T1000 (cell line): ENCODE measurements around the gene FNBP1.
"Not testable (repeated sequence)": the region's sequence is repeated elsewhere in the genome, so short reads cannot be mapped to it uniquely, and the experiment has no call there.

Experiments
- DNase-seq: peaks from one replicate; lab custom pipeline; 2025; ENCODE audit warnings: mixed read lengths; lab: John Stamatoyannopoulos, UW

The FNBP1 gene

DNA sequence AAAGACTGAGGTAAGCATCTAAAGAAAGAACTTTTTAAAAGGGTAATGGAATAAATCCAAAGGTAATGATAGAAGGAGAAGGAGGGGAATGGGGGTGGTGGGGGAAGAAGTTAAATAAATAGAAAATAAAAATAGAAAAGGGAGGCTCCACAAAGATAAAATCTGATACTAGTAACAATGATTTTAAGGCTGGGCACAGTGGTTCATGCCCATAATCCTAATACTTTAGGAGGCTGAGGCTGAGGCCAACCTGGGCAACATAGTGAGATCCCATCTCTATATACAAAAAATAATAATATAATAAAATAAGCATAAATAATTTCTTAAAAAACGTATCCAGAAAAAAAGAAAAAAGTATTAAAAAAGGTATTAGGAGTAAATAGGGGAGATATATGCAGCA is 89.3 kb downstream of the FNBP1 start:
- no peak for DNase-seq

DNA sequence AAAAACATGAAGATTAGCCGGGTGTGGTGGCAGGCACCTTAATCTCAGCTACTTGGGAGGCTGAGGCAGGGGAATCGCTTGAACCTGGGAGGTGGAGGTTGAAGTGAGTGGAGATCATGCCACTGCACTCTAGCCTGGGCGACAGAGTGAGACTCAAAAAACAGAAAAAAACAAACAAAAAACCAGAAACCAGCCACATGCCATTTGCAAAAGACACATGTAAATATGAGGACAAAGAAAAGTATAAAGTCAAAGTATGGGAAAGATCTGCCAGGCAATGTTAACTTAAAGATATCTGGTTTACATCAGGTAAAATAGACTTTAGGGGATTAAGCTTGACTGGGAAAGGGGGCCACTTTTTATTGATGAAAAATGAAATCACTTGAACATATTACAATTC is 90.7 kb downstream of the FNBP1 start:
- DNase-seq = no peak

DNA sequence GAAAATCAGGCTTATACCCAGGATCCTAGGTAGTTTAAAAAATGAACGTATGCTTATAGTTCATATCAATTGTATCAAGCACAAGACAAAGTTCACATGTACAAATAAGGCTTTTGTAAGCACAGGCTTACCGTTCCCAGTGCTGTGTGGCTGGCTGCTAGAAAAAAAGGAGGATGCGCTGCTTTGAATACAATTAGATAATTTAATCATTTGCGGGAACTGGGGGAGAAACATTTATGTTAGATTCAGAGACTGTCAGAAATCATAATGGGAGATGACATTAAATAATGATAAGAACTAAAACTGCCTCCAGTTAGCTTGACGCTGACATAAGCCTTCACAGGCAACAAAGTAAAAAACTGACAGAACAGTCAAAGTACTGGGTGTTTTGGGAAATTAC is 93.2 kb downstream of the FNBP1 start:
- no peak for DNase-seq

DNA sequence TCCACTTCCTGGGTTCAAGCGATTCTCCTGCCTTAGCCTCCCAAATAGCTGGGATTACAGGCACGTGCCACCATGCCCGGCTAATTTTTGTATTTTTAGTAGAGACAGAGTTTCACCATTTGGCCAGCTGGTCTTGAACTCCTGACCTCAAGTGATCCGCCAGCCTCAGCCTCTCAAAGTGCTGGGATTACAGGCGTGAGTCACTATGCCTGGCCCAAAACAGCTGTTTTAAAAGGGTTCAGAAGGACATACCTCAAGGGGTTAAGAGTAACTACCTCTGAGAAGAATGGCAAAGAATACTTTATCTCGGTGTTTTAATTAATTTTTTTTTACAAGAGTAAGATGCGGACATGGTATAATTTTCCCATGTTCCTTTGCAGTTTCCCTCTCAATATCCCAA is 94.4 kb downstream of the FNBP1 start:
- not testable (repeated sequence) for DNase-seq

DNA sequence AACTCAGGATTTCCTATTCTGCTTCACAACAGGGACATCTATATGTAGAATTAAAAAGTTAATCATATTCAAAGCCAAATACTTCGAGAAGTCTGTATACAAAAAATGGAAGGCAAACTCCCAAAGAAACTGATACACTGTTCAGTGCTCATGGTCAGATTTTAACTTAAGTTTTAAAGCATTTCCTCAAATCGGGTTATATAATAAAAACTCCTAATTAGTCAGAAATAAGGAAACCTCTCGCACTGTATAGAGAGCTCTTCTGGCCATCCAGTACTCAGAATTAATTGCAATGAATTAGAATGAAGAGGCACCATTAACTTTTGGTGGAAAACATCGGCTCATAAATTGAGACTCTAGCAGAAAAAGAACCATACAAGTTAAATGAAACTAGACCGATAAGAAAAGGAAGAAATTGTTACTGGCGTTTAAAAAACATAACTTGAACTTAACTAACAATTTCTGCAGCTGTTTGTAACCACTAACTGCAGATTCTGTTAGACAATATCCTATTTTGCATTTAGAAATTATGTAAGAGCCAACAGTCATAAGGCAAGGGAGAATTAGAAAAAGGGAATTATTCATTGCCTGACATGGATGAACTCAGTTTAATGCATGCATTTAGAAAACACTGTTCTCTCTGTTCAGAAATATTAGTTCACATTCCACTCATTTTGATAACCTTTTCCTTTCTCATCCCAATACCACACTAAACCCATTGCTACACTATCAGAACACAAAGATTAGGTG is 96.6 kb downstream of the FNBP1 start:
- no peak for DNase-seq

DNA sequence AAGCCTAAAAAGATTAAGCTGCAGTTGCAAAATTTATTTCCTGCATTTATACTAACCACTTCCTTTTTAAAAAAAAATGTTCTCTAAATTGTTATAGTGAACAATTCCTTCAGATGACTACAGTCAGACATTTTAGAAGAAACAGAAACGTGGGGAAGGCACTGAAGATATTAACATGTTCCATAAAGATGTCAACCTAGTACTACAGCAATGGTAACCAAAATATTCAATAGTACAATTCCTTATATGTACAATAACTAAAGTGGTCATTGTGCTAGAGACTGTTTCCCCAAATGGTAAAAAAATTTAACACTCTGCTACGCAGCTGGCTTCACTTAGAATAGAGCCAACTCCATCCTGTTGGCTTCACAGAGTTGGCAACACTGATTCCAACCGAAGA is 97.7 kb downstream of the FNBP1 start:
- no peak for DNase-seq

DNA sequence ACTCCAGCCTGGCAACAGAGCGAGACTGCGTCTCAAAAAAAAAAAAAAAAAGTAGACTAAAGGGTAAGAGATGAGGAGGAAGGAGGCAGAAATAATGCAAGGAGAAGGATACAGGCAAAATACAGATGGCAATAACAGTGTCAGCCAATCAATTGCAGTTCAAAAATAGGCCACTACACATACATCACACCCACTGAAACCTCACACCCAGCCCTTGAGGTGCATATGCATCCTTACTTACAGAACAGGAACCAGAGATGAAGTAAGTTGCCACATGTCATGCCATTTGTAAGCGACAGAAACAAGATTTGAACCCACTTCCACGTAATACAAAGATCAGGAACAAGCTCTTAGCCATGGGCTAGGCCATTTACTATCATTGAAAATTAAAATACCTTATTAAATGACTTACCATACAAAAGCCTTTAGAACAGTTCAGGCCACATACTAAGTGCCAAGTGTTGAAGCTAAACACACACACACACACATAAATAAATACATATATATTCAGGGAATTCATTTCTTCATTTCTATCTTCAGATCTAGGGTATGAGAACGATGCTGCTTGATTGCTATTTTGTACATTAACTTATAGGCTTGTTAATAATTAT is 98.4 kb downstream of the FNBP1 start:
- DNase-seq = no peak

DNA sequence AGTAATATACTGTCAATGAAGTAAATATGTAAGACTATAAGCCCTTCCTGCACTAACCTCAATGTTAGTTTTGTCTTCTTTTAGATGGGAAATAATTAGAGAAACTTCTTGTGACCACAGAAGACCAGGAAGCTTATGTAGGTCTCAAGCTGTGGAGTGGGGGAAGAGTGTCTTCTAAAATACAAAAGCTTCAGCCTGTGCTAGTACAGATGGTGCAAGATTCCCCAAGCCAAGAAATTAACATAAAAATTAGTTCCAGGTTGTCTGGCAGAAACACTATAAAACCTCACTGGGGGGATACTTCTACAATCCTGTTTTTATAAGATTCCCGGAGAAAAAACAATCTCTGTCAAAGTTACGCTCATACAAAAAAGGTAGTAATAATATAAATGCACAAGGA is 103.6 kb downstream of the FNBP1 start:
- DNase-seq = no peak

DNA sequence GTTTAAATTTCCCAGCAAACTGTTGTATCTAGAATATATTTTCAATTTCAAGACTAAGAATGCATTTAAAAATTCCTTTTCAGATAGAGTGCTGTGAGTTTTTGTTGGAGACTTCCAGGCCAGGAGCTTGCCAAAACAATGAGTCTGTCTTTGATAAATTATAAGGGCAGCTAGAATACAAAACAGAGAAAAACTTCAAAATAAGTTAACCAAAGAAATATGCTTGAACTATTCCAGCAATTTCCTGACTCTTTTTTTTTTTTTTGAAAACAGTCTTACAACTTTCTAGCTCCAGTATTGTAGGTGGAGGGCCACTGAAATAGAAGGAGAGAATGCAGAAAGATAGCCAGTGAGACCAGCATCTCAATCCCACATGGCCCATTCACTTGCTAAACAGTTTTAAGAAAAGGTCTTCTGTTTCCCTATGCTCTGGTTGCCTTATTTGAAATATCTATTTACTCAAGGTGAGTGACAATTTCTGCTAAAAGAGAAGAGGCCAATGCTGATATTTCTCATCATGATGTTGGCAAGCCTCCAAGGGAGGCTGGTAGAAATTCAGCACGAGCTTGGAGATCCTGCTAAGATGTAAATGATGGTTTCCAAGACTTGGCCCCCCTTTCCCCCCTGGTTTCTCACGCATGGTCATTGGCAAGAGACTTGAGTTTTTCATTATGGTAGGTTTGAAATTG is 104.6 kb downstream of the FNBP1 start:
- no peak for DNase-seq

DNA sequence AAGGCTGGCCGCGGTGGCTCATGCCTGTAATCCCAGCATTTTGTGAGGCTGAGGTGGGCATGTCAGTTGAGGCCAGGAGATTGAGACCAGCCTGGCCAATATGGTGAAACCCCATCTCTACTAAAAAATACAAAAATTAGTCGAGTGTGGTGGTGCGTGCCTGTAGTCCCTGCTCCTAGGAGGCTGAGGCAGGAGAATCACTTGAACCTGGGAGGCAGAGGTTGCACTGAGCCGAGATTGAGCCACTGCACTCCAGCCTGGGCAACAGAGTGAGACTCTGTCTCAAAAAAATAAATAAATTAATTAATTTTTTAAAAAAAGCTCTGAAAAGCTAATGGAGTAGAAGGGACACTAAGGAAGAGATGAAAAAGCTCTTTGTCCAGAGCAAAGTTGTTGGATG is 105.1 kb downstream of the FNBP1 start:
- not testable (repeated sequence) for DNase-seq

DNA sequence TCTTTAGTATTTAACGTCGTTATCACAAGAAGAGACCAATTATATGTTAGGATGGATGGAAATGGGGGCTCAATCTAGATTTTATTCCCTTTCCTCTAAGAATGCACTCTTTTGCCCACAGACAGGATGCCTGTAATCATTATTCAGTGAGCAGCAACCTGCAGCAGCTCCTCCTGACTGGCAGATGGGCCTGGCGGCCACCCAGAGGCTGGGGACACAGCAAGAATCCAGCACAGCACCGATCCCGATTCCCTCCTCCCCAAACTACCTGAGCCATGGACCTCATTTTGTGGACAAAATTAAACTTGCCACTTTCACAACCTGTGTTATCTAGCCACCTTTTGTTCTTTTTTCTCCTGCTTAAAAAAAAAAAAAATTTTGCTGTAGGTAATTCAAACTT is 106.8 kb downstream of the FNBP1 start:
- no peak for DNase-seq

DNA sequence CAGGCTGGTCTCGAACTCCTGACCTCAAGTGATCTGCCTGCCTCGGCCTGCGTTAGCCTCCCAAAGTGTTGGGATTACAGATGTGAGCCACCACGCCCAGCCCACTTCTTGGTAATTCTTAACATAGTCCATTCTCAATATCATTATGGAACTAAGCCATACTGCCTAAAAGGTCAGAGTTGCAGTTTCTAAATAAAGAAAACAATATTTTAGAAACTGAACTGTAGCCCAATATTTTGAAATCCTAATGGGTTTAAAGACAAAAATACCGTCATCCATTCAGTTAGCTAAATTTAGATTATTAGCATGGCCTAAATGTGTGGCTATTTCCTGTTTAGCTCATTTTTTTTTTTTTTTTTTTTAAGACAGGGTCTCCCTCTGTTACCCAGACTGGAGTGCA is 108.2 kb downstream of the FNBP1 start:
- no peak for DNase-seq

DNA sequence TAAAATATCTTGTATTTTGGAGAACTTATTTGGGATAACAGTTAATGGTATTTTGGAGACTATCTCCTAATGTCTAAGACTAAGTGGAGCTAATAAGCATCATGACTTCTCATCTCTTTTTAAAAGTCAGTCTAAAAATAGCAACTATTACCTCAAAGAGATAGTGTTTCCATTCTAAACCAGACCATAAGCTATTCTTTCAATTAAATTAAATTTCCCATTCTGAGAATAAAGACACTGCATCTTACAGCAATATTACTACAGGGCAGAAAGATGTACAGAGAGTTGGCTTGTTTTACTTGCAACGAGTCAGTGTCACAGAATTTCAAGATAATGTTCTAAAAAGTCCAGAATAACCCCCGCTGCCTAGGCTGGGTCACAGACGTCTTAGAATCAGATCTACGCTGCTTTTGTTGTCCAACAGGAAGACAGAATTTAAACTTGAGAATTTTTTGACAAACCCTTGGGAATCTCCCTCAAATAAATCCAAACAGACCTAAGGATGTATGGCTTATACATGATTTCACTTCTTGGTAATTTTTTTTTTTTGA is 108.9 kb downstream of the FNBP1 start:
- DNase-seq = no peak

DNA sequence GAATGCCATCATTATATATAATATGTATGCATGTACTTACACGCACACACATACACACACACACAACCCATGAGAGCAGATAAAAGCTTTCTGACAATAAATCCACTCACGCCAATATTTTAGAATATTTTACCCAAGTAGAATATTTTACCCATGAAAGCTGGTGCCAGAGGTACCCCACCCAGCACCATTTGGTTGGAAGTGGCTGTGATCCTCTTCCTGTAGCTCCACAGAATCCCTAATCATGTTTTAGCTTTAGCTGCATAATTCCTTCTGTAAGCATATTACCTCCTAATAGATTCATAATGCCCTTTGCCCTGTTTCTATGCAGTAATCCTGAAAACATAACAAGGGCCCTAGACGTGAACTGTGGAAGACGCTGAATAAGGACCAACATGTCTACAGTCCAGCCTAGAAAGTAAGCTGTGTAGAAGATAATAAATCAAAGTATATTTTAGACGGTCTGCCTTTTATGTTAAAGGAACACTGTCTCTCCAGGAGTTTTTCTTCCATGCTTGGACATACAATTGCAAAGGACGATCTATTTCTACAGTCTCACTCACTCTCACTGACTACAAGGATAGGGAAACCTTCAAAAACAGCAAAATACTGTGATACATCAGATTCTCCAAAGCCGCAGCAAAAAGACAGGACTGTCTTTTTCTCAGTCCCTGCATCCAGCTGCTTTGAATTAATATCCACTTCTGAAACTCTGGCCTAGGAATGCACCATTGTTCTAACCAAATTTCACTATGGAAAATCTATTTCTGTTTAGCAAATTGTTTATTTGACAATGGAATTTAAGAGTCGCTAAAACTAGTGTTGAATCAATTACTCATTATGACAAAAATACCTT is 109.6 kb downstream of the FNBP1 start:
- DNase-seq = no peak

DNA sequence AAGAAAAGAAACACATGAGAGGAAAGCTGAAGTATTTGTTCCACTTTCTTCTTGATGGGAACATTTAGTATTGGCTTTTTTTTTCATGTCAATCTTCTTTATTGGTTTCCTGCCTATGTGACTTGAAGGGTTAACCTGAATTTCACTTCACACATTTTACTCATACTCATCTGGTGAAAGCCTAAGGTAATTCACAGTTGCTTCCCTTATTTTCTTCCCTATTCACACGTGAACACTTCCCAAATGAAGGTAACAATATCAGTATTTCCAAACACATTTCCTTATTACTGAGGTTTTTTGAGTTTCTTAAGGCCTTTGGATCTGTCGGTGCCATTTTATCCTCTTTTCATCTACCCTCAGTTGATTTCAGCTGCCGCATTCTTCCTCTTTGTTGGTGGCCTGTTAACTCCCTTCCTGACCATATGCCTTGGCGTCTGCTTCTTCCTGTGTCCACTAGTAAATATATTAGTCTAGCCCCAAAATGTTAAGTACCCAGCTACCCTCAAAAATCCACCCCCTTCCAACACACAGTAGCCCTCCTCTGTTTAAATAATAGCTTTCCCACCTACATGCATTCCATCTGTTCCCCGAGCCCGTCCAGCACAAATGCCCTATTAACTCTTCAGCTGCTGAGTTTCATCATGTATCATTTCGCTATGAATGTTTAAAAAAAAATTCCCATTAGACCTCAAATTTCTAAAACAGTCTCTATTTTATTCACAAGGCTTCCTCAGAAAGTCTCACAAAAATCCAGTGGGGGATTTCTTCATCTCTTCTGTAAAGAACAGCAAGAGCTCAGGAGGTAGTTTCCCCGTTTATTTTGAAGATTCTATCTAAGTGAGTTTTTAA is 110.5 kb downstream of the FNBP1 start:
- DNase-seq = no peak

DNA sequence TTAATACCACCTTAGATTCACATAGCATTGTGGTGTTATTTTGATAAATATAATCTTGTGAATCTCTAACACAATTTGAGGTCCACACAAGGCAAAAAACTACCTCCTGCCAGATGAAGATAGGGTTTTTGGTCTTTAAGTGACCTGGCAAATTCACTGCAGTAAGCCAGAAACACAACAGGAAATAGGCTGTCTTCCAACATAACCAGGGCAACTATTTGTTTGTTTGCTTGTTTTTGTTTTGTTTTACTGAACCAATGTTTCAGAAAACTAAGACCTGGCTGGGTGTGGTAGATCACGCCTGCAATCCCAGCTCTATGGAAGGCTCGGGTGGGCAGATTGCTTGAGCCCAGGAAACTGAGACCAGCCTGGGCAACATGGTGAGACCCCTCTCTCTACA is 112.2 kb downstream of the FNBP1 start:
- no peak for DNase-seq

DNA sequence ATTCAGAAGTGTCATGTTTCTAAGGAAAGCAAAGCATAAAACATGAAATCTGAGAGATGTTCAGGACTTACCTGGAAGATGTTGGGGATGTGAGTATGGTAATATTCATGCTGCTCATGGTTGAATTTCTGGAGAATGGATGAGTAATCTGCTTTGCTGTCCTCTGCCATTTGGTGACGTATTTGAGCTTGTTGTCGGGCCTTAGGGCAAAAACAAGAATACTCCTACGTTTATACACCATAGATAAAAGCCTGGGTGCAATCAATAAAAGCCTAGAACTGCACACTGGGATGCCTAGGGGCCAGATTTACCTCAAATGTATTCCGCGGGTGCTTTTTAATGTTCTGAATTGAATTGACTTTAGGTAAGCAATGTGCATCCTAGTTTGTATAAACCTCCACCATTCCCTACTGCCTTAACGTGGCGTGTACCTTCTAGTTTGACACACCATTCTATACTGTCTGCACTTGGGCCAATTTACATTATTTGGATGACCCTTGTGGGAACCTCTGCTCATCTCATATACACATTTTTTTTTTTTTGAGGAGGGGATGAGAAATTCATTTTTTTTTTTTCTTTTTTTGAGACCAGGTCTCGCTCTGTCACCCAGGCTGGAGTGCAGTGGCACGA is 113.4 kb downstream of the FNBP1 start:
- no peak for DNase-seq

DNA sequence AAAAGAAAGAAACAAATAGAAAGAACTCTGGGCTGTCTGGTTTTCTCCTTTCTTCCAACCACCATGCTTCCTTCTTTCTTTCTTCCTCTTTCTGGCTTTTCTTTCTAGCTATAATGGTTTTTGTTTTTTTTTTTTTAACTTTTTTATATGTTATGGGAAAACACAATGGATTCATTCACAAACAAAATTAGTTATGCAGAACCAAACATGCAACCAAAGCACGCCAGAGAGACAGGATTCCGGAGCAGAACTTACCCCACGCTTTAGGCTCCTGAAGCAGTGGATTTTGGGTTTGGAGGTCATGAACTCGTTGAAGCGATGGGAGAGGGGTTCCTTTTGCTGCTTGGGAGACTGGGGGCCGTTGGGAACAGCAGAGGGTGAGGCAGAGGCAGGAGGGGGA is 119.4 kb downstream of the FNBP1 start:
- DNase-seq = no peak

DNA sequence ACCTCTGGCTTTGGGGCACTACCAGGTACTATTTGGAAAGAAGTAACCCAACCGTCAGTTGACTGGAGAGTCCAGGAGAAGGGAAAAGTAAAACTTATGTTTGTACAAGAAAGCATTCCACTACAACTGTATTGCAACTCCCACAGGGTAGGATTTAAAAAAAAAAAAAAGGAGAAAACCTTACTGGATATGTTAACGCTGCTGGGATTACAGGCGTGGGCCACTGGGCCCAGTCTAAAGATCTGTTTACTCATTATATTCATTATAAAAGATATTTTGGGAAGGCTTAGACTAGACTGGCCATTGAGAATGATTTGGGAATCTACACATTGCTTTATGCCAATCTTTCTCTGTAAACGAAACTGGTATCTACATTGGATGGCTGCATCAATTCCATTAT is 121.1 kb downstream of the FNBP1 start:
- no peak for DNase-seq

DNA sequence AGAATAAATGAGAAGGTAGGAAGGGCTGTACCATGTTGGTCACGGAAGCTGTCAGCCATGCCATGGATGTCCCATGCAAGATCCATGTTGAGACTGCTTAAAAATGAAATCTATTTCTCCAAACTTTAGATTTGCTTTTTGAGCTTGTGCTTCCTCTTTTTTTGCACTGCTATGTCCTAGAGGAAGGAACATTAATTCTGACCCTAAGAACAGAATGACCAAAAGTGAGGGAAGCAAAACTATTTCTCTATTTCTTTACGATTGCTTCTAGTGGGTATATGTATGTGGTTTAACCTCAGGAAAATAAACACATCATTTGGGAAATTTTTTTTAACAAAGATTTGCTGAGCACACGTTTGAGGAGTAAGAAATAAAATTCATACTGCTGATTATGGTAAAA is 123.1 kb downstream of the FNBP1 start:
- no peak for DNase-seq

DNA sequence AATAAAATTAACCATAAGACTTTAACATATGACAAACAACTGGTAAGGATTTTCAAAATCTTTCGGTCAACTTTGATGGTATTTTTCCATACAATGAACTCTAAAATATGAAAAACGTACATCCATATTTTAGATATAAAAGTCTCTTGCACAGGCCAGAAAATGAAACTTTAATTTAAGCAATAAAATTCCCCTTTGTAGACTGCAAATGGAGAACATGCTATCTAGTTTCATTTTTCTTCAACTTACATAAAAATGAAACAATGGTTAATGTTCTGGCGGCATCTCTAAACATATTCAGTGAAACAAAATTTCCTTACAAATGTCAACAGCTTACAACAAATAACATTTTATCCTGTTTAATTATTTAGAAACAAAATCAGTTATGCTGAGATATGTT is 123.7 kb downstream of the FNBP1 start:
- no peak for DNase-seq
